GM21447 (cell line): ENCODE measurements around the gene HLA-DMB.

ENCODE experiments used
- ATAC-seq: cut with Tn5 transposase; IDR thresholded peaks from one replicate; pipeline ENCODE4 v1.9.1; 2021; ENCODE audit not compliant: unreplicated experiment

HLA-DMB gene

GRCh38 chr6:32940656-32941213, at the start of gene HLA-DMB:
Gene HLA-DMB, minus strand, starts transcription at chr6:32941028. Its CDS starts 221 bp downstream, at chr6:32940807.
- ATAC-seq = peak; percentile 59

- ATAC-seq = no peak
Observed at GRCh38 chr6:32989368-32989767, 48.5 kb upstream of the HLA-DMB start.

- peak; percentile 52 for ATAC-seq
Observed at GRCh38 chr6:32984622-32985389, 44.0 kb upstream of the HLA-DMB start.

GRCh38 chr6:32983964-32984621, 43.3 kb upstream of the HLA-DMB start:
- ATAC-seq = no peak

- ATAC-seq = no peak
Observed at GRCh38 chr6:32983493-32983848, 42.6 kb upstream of the HLA-DMB start.

GRCh38 chr6:32982702-32983492, 42.1 kb upstream of the HLA-DMB start:
- ATAC-seq = no peak

- no peak for ATAC-seq
Observed at GRCh38 chr6:32982084-32982701, 41.4 kb upstream of the HLA-DMB start.

GRCh38 chr6:32980488-32981038, 39.7 kb upstream of the HLA-DMB start:
- no peak for ATAC-seq

- ATAC-seq = no peak
Observed at GRCh38 chr6:32979720-32980487, 39.1 kb upstream of the HLA-DMB start.

- ATAC-seq = no peak
Observed at GRCh38 chr6:32977953-32978324, 37.1 kb upstream of the HLA-DMB start.

- ATAC-seq = no peak
Observed at GRCh38 chr6:32977272-32977952, 36.6 kb upstream of the HLA-DMB start.

- no peak for ATAC-seq
Observed at GRCh38 chr6:32976334-32977069, 35.7 kb upstream of the HLA-DMB start.

- ATAC-seq = no peak
Observed at GRCh38 chr6:32975886-32976285, 35.1 kb upstream of the HLA-DMB start.

- ATAC-seq = no peak
Observed at GRCh38 chr6:32974541-32975308, 33.9 kb upstream of the HLA-DMB start.

GRCh38 chr6:32974016-32974333, 33.1 kb upstream of the HLA-DMB start:
- no peak for ATAC-seq

GRCh38 chr6:32973144-32974015, 32.6 kb upstream of the HLA-DMB start:
- ATAC-seq = no peak
